SK-N-SH (cell line): ENCODE data around the gene ADAMTS14.

Experiments used
- CTCF ChIP-seq: fragments of 200-600 bp; sonication (generic); IDR thresholded peaks from 2 replicates; pipeline ENCODE4 v1.6.1; 2017; ENCODE audit warnings: antibody characterized with exemption, mild to moderate bottlenecking, moderate library complexity
- EP300 ChIP-seq, 2 experiments: IDR thresholded peaks; 2 replicates each; pipeline versions ENCODE4 v1.4.0 to v1.6.1; 2012; ENCODE audit warnings: borderline replicate concordance in 1 of 2, low read depth in 1 of 2, low read length in 1 of 2
- EZH2phosphoT487 ChIP-seq: fragments of 200-600 bp; sonication (generic); IDR thresholded peaks from 2 replicates; pipeline ENCODE4 v1.6.1; 2017; ENCODE audit warnings: low read depth, mixed run types, mild to moderate bottlenecking, antibody characterized with exemption, moderate library complexity, borderline replicate concordance
- FOSL2 ChIP-seq: IDR thresholded peaks from 2 replicates; pipeline ENCODE4 v1.4.0; 2012; ENCODE audit warnings: low read depth, mild to moderate bottlenecking, moderate library complexity, borderline replicate concordance
- POLR2AphosphoS5 ChIP-seq: IDR thresholded peaks from 2 replicates; pipeline ENCODE4 v1.6.1; 2012; ENCODE audit warnings: low read depth, low read length
- RFX5 ChIP-seq: IDR thresholded peaks from 2 replicates; pipeline ENCODE4 v1.6.1; 2012; ENCODE audit warnings: mild to moderate bottlenecking, improper control_type of control experiment, low read length
- SMC3 ChIP-seq: IDR thresholded peaks from 2 replicates; pipeline ENCODE4 v1.6.1; 2012; ENCODE audit warnings: low read depth, low read length, improper control_type of control experiment
- TAF1 ChIP-seq: IDR thresholded peaks from 2 replicates; pipeline ENCODE4 v1.6.1; 2012; ENCODE audit warnings: low read depth, mild to moderate bottlenecking, low read length, moderate library complexity, borderline replicate concordance
- ZBTB33 ChIP-seq: IDR thresholded peaks from 2 replicates; pipeline ENCODE4 v1.4.0; 2012; ENCODE audit warnings: low read depth, borderline replicate concordance

- no peak for TF ChIP-seq EZH2phosphoT487
- peak; percentile 85 to 86; a peak in 3 of 4 replicates for TF ChIP-seq EP300 (IDR thresholded peaks at IDR 0.05; ENCODE audit: borderline replicate concordance in 1 of 2, low read depth in 1 of 2, low read length in 1 of 2)
- TF ChIP-seq POLR2AphosphoS5: peak; percentile 92
- TF ChIP-seq CTCF: no peak
- TF ChIP-seq TAF1: no peak
- TF ChIP-seq RFX5: no peak
- no peak for TF ChIP-seq SMC3
- 0 out of 2 replicates have a peak, but pooled peaks have one; percentile 52 for TF ChIP-seq ZBTB33
- no peak; the same call in 1 of the 2 replicates for TF ChIP-seq FOSL2
Observed at GRCh38 chr10:70693619-70694335, 21.5 kb downstream of the ADAMTS14 start.
